PC-9 (cell line): Measurements from ENCODE around the gene CES1. TPM values are rescaled to one million over a fixed set of nuclear protein-coding genes. Genes with fewer than 3 reads are reported as not detected.

Experiments
- BruUV-seq: library from RNA; stranded (reverse); fragments of 400-500 nt; replicated peaks from 2 replicates; lab custom pipeline; 2021; lab: Mats Ljungman, UMichigan
- CTCF ChIA-PET: fragments of 300-600 bp; sonication (Branson Sonifier 250); formaldehyde crosslinking; loops from one replicate; lab custom pipeline; 2022; ENCODE audit warnings: antibody characterized with exemption; lab: Charles Lee
- POLR2A ChIA-PET: fragments of 300-600 bp; sonication (Branson Sonifier 250); formaldehyde crosslinking; loops from one replicate; lab custom pipeline; 2022; ENCODE audit warnings: antibody characterized with exemption; ENCODE audit not compliant: unreplicated experiment; lab: Charles Lee
- DNase-seq, 2 experiments: peaks; one replicate each; pipeline versions ENCODE4 v3.0.0 to v3.0.0-alpha.2; 2015 to 2022; ENCODE audit warnings: mixed read lengths in 1 of 2
- H2AFZ ChIP-seq: fragments of 200-600 bp; sonication (generic); 2 replicates; pipeline ENCODE4 v1.8.1; 2017; ENCODE audit warnings: antibody characterized with exemption
- H3F3A ChIP-seq: fragments of 200-600 bp; sonication (generic); 2 replicates; pipeline ENCODE4 v1.8.1; 2017; ENCODE audit warnings: antibody characterized with exemption, mild to moderate bottlenecking, low read depth; ENCODE audit not compliant: insufficient read depth
- H3K27ac ChIP-seq: fragments of 200-600 bp; sonication (generic); 2 replicates; pipeline ENCODE4 v1.6.1; 2016; ENCODE audit warnings: mixed run types
- H3K27me3 ChIP-seq: fragments of 200-600 bp; sonication (generic); 2 replicates; pipeline ENCODE4 v1.6.1; 2016; ENCODE audit warnings: low read depth, mixed run types; ENCODE audit not compliant: insufficient read depth
- H3K36me3 ChIP-seq: fragments of 200-600 bp; sonication (generic); 2 replicates; pipeline ENCODE4 v1.6.1; 2016; ENCODE audit warnings: low read depth, mixed run types
- H3K4me1 ChIP-seq: fragments of 200-600 bp; sonication (generic); replicated peaks from 2 replicates; pipeline ENCODE4 v1.6.1; 2016; ENCODE audit warnings: mixed run types; ENCODE audit not compliant: insufficient read depth
- H3K4me2 ChIP-seq: fragments of 200-600 bp; sonication (generic); 2 replicates; pipeline ENCODE4 v1.6.1; 2017; ENCODE audit warnings: mixed run types
- H3K4me3 ChIP-seq: fragments of 200-600 bp; sonication (generic); 2 replicates; pipeline ENCODE4 v1.6.1; 2016; ENCODE audit warnings: mixed run types
- H3K79me2 ChIP-seq: fragments of 200-600 bp; sonication (generic); 2 replicates; pipeline ENCODE4 v1.6.1; 2017; ENCODE audit warnings: low read depth, mixed run types
- H3K9me2 ChIP-seq: fragments of 200-600 bp; sonication (generic); 2 replicates; pipeline ENCODE4 v1.8.1; 2017; ENCODE audit warnings: mild to moderate bottlenecking; ENCODE audit not compliant: insufficient read depth
- H3K9me3 ChIP-seq: fragments of 200-600 bp; sonication (generic); 2 replicates; pipeline ENCODE4 v1.8.1; 2016; ENCODE audit warnings: low read depth; ENCODE audit not compliant: insufficient read depth
- H4K20me1 ChIP-seq: fragments of 200-600 bp; sonication (generic); 2 replicates; pipeline ENCODE4 v1.8.1; 2017; ENCODE audit not compliant: insufficient read depth
- EZH2 ChIP-seq: fragments of 200-600 bp; sonication (generic); IDR thresholded peaks from 2 replicates; pipeline ENCODE4 v1.8.0; 2017; ENCODE audit warnings: antibody characterized with exemption, low read depth
- intact Hi-C: fragments of 100-400 bp; cut with micrococcal nuclease; formaldehyde crosslinking; loops from one replicate; pipeline ENCODE4 v1.10.0; 2022; ENCODE audit not compliant: unreplicated experiment
- total RNA-seq: library from RNA; stranded (reverse); gene quantifications from 2 replicates; pipeline ENCODE4 v1.2.3, GENCODE V29; 2021
- TF ChIP-seq, protein P1 (sequence below): fragments of 200-600 bp; sonication (generic); conservative IDR thresholded peaks from 2 replicates; pipeline ENCODE4 v1.6.1; 2017; ENCODE audit warnings: mixed run types, antibody characterized with exemption, mild to moderate bottlenecking, moderate library complexity

CES1 gene
- total RNA-seq, 1 experiment from 2014 or later: 107 TPM

DNA sequence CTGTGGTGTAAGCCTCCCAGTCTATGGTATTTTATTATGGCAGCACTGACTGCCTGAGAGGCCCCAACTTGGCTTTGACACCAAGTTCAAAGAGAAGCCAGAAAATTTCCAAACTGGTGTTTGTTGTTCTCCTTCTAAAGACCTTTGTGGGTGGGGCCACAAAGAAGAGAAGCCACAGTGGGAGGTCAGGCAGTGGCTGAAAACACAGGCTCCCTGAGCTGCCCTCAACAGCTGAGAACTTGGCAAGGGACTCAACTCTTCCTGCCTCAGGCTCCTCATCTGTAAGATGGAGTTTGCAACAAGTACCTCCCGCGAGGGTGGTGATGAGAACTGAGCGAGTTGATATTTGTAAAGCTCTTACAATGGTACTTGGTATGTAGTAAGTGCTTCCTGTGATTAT lies 24.1 kb upstream of the CES1 start:
- no peaks in the 10 kb centered on the region for H3F3A ChIP-seq

DNA sequence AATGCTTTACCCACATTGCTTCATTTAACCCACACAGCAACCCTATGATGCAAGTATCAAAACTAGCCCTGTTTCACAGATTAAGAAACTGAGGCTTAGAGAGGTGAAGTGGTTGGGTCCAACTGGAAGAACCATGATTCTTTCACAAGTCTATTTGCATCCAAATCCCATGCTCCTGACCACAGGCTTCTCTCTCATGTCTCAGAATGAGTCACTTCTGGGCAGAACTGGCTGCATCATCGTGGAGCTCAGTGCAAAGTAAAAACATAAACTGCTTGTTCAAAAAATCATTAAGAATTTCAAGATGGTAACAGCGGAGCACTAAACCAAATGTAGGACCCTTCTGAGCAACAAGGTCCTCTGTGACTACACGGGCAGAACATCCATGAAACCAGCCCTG lies 20.2 kb upstream of the CES1 start:
- POLR2A ChIA-PET: no interaction called here
- TF ChIP-seq, protein P1, sequence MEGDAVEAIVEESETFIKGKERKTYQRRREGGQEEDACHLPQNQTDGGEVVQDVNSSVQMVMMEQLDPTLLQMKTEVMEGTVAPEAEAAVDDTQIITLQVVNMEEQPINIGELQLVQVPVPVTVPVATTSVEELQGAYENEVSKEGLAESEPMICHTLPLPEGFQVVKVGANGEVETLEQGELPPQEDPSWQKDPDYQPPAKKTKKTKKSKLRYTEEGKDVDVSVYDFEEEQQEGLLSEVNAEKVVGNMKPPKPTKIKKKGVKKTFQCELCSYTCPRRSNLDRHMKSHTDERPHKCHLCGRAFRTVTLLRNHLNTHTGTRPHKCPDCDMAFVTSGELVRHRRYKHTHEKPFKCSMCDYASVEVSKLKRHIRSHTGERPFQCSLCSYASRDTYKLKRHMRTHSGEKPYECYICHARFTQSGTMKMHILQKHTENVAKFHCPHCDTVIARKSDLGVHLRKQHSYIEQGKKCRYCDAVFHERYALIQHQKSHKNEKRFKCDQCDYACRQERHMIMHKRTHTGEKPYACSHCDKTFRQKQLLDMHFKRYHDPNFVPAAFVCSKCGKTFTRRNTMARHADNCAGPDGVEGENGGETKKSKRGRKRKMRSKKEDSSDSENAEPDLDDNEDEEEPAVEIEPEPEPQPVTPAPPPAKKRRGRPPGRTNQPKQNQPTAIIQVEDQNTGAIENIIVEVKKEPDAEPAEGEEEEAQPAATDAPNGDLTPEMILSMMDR: no peak
- TF ChIP-seq EZH2: no peak
- no peak overlapping the region for H3K4me2 ChIP-seq
- BruUV-seq: no TSS peak
- H3K9me2 ChIP-seq: no peaks in the 10 kb centered on the region
- no peaks in the 10 kb centered on the region for H3K27me3 ChIP-seq
- CTCF ChIA-PET: no interaction called here
- H3K36me3 ChIP-seq: no peaks in the 10 kb centered on the region
- no peaks in the 10 kb centered on the region for H3F3A ChIP-seq
- no peaks in the 10 kb centered on the region for H3K9me3 ChIP-seq
- no peak overlapping the region for H2AFZ ChIP-seq
- no peaks in the 10 kb centered on the region; the same call in 1 of the 2 replicates for H3K4me1 ChIP-seq
- H4K20me1 ChIP-seq: no peaks in the 10 kb centered on the region
- H3K27ac ChIP-seq: no peak overlapping the region
- H3K79me2 ChIP-seq: no peaks in the 10 kb centered on the region
- no peak for DNase-seq
- H3K4me3 ChIP-seq: no peak overlapping the region
- intact Hi-C loops: no loop called here

More for the DNA sequence above, 24.1 kb upstream of the CES1 start:
- ChIA-PET POLR2A (no interaction called here), CTCF (no interaction called here)
- H3K9me2 ChIP-seq: no peaks in the 10 kb centered on the region
- H4K20me1 ChIP-seq: no peaks in the 10 kb centered on the region
- H3K4me1 ChIP-seq: no peaks in the 10 kb centered on the region; the same call in 1 of the 2 replicates
- TF ChIP-seq EZH2: no peak
- TF ChIP-seq, protein P1: no peak
- H3K27me3 ChIP-seq: peaks cover 9% of the 10 kb centered on the region; the same call in 1 of the 2 replicates
- intact Hi-C loops: no loop called here
- no TSS peak for BruUV-seq
- no peaks in the 10 kb centered on the region for H3K79me2 ChIP-seq
- H3K4me2 ChIP-seq: no peak overlapping the region
- H3K4me3 ChIP-seq: no peak overlapping the region
- H3K36me3 ChIP-seq: no peaks in the 10 kb centered on the region
- no peak overlapping the region for H2AFZ ChIP-seq
- DNase-seq: no peak
- no peak overlapping the region for H3K27ac ChIP-seq
- H3K9me3 ChIP-seq: no peaks in the 10 kb centered on the region

DNA sequence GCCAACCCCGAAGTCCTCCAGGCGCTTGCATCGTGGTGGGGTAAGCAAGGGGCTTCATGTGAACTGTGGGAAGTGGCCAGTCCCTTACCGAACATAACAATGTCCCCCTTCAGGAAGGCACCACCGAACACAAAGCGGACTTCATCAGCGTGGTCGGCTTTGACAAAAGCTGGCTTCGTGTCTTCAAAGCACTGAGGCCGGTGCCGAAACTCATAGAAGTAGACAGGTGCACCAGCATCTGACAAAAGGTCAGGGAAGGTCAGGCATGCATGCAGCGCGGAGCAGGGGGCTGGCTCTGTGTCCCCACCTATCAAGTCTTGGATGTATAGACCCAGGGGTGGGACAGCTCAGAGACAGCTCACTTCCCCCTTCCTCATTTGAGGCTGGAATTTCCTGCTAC lies 16.6 kb upstream of the CES1 start:
- Histone ChIP-seq H3K4me3 (no peak overlapping the region), H3K9me3 (no peaks in the 10 kb centered on the region), H3F3A (no peaks in the 10 kb centered on the region), H3K36me3 (no peaks in the 10 kb centered on the region), H3K27me3 (no peaks in the 10 kb centered on the region), H4K20me1 (no peaks in the 10 kb centered on the region), H3K4me1 (no peaks in the 10 kb centered on the region; the same call in 1 of the 2 replicates), H2AFZ (no peak overlapping the region), H3K9me2 (no peaks in the 10 kb centered on the region), H3K4me2 (no peak overlapping the region), H3K79me2 (no peaks in the 10 kb centered on the region), H3K27ac (no peak overlapping the region)
- ChIA-PET POLR2A (no interaction called here), CTCF (no interaction called here)
- DNase-seq: no peak
- TF ChIP-seq, protein P1: no peak
- no peak for TF ChIP-seq EZH2
- no TSS peak for BruUV-seq
- intact Hi-C loops: no loop called here
